ENCODE measurements around the gene ABCC8. TPM values are rescaled to one million over a fixed set of nuclear protein-coding genes. Genes with fewer than 3 reads are reported as not detected.

The ABCC8 gene
- total RNA-seq, 6 experiments from 2014 or later, result not detected

DNA sequence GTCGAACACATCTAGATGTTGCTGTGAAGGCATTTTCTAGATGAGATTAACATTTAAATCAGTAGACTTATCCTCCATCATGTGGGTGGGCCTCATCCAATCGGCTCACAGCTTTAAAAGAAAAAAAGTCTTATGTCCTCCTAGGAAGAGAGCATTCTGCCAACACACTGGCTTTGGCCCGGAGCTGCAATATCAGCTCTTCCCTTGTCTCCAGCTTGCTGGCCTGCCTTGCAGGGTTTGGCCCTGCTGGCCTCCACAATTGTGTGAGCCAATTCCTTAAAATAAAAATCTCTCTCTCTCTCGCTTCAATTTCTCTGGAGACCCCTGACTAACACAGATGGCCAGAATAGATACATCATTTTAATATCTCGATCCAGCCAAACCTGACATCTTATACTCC lies 13.1 kb upstream of the ABCC8 start:
- Mint-ChIP-seq H3K27me3 (ENCODE audit: insufficient read depth) (peaks cover 45% of the 10 kb centered on the region), H3K9me3 (no peaks in the 10 kb centered on the region), H3K4me1 (ENCODE audit: low read depth) (no peaks in the 10 kb centered on the region), H3K4me3 (no peak overlapping the region), H3K27ac (no peak overlapping the region), H3K36me3 (ENCODE audit: low read depth) (no peaks in the 10 kb centered on the region)
- TF ChIP-seq, protein P1, sequence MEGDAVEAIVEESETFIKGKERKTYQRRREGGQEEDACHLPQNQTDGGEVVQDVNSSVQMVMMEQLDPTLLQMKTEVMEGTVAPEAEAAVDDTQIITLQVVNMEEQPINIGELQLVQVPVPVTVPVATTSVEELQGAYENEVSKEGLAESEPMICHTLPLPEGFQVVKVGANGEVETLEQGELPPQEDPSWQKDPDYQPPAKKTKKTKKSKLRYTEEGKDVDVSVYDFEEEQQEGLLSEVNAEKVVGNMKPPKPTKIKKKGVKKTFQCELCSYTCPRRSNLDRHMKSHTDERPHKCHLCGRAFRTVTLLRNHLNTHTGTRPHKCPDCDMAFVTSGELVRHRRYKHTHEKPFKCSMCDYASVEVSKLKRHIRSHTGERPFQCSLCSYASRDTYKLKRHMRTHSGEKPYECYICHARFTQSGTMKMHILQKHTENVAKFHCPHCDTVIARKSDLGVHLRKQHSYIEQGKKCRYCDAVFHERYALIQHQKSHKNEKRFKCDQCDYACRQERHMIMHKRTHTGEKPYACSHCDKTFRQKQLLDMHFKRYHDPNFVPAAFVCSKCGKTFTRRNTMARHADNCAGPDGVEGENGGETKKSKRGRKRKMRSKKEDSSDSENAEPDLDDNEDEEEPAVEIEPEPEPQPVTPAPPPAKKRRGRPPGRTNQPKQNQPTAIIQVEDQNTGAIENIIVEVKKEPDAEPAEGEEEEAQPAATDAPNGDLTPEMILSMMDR (IDR thresholded peaks at IDR 0.05), result no peak
- no peak for DNase-seq

DNA sequence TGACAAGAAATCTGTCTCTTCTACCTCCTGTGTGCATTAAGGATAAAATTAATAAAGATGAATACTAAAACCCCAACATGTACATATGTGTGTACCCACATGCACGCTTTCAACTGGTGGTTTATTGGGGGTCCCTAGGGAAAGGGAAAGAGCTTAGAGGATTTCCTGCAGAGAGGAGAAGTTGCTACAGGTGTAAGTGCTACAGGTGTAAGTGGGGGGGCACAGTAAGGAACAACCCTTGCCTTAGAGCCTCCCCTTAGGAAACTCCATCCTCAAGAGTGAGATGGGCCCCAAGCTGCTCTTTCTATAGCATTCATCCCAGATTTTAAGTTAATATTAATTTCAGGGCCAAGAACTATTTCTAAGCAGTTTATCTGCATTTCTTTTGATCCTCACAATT lies 11.9 kb upstream of the ABCC8 start:
- Mint-ChIP-seq H3K9me3 (no peaks in the 10 kb centered on the region), H3K27me3 (ENCODE audit: insufficient read depth) (peaks cover 40% of the 10 kb centered on the region), H3K27ac (no peak overlapping the region), H3K4me1 (ENCODE audit: low read depth) (no peaks in the 10 kb centered on the region), H3K4me3 (no peak overlapping the region), H3K36me3 (ENCODE audit: low read depth) (no peaks in the 10 kb centered on the region)
- no peak for DNase-seq
- TF ChIP-seq, protein P1 (IDR thresholded peaks at IDR 0.05), result no peak

DNA sequence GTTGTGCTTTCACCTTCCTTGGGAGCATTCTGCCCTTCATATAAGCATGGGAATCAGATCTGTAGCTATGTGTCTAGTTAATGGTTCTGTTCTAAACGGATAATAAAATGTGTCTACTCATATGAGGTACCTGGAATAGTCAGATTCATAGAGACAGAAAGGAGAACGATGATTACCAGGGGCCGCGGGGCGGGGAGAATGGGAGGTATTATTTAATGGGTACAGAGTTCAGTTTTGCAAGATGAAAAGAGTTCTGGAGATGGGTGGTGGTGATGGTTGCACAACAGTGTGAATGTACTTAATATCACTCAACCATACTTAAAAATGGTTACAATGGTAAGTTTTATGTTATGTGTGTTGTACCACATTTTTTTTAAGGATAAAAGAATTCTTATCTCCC lies 10.0 kb upstream of the ABCC8 start:
- H3K36me3 Mint-ChIP-seq (ENCODE audit: low read depth), result no peaks in the 10 kb centered on the region
- TF ChIP-seq, protein P1 (IDR thresholded peaks at IDR 0.05), result no peak
- DNase-seq, result no peak
- no peaks in the 10 kb centered on the region for H3K9me3 Mint-ChIP-seq
- peaks cover 35% of the 10 kb centered on the region for H3K27me3 Mint-ChIP-seq (ENCODE audit: insufficient read depth)
- no peaks in the 10 kb centered on the region for H3K4me1 Mint-ChIP-seq (ENCODE audit: low read depth)
- no peak overlapping the region for H3K4me3 Mint-ChIP-seq
- H3K27ac Mint-ChIP-seq, result no peak overlapping the region

DNA sequence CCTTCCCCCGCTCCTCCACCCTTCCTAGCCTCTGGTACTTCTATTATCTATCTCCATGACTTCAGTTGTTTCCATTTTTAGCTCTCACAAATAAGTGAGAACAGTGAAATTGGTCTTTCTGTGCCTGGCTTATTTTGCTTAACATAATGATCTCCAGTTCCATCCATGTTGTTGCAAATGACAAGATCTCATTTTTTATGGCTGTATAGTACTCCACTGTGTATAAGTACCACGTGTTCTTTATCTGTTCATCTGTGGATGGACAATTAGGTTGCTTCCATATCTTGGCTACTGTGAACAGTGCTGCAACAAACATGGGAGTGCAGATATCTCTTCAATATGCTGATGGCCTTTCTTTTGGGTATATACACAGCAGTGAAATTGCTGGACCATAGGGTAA lies 6.9 kb upstream of the ABCC8 start:
- peaks cover 27% of the 10 kb centered on the region for H3K27me3 Mint-ChIP-seq (ENCODE audit: insufficient read depth)
- H3K27ac Mint-ChIP-seq, result no peak overlapping the region
- H3K4me1 Mint-ChIP-seq (ENCODE audit: low read depth), result no peaks in the 10 kb centered on the region
- no peak for DNase-seq
- H3K9me3 Mint-ChIP-seq, result no peaks in the 10 kb centered on the region
- H3K4me3 Mint-ChIP-seq, result no peak overlapping the region
- TF ChIP-seq, protein P1 (IDR thresholded peaks at IDR 0.05), result no peak
- H3K36me3 Mint-ChIP-seq (ENCODE audit: low read depth), result no peaks in the 10 kb centered on the region

DNA sequence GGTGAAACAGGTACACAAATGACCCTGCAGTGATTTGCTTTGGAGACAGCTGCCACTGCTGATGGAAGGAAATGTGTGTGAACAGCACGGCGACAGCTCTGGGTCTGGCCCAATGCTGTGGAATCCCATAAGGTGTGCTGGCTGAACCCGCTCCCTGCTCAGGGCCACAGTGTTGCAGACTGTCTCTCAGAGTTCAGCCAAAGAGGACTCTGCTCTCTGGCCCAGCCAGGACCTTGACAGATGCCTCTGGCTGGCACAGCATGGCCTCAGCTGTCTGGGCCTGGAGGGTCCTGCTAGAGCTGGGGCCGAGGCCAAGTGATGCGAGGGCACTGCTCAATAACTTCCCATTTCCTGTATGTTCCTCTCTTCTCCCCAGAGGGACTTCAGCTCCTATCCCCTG lies 5.3 kb upstream of the ABCC8 start:
- Mint-ChIP-seq H3K27me3 (ENCODE audit: insufficient read depth) (peaks cover 25% of the 10 kb centered on the region), H3K9me3 (no peaks in the 10 kb centered on the region), H3K27ac (no peak overlapping the region), H3K4me3 (no peak overlapping the region), H3K4me1 (ENCODE audit: low read depth) (no peaks in the 10 kb centered on the region), H3K36me3 (ENCODE audit: low read depth) (no peaks in the 10 kb centered on the region)
- DNase-seq, result no peak
- TF ChIP-seq, protein P1 (IDR thresholded peaks at IDR 0.05), result no peak

Data from HFFc6 (cell line).